HG03460 (cell line): ENCODE data around the gene PDZK1.
"Not testable (repeated sequence)": the region's sequence is repeated elsewhere in the genome, so short reads cannot be mapped to it uniquely, and the experiment has no call there.

Experiments
- ATAC-seq: cut with Tn5 transposase; IDR thresholded peaks from one replicate; pipeline ENCODE4 v1.9.1; 2021; ENCODE audit not compliant: unreplicated experiment

The PDZK1 gene

GRCh38 chr1:145707183-145707867, at the start of gene PDZK1:
Gene PDZK1, minus strand, starts transcription at chr1:145707368. Its CDS starts 19,347 bp downstream, at chr1:145688021.
- no peak for ATAC-seq

- no peak for ATAC-seq
These were observed 44.4 kb upstream of the PDZK1 start for GRCh38 chr1:145751491-145752037.

- no peak for ATAC-seq
These were observed 43.3 kb upstream of the PDZK1 start for GRCh38 chr1:145750426-145750825.

GRCh38 chr1:145747398-145748247, 40.5 kb upstream of the PDZK1 start:
- no peak for ATAC-seq

- ATAC-seq: no peak
These were observed 33.1 kb upstream of the PDZK1 start for GRCh38 chr1:145740269-145740668.

- ATAC-seq: no peak
These were observed 29.0 kb upstream of the PDZK1 start for GRCh38 chr1:145736191-145736590.

GRCh38 chr1:145730900-145731299, 23.7 kb upstream of the PDZK1 start:
- ATAC-seq: no peak

- no peak for ATAC-seq
These were observed 23.3 kb upstream of the PDZK1 start for GRCh38 chr1:145730467-145730866.

- no peak for ATAC-seq
These were observed 22.7 kb upstream of the PDZK1 start for GRCh38 chr1:145729666-145730436.

- ATAC-seq: no peak
These were observed 22.0 kb upstream of the PDZK1 start for GRCh38 chr1:145729196-145729595.

GRCh38 chr1:145726193-145726592, 19.0 kb upstream of the PDZK1 start:
- ATAC-seq: not testable (repeated sequence)

- ATAC-seq: no peak
These were observed 13.9 kb upstream of the PDZK1 start for GRCh38 chr1:145720878-145721671.

- no peak for ATAC-seq
These were observed 13.3 kb upstream of the PDZK1 start for GRCh38 chr1:145720556-145720877.

- ATAC-seq: no peak
These were observed 12.3 kb upstream of the PDZK1 start, which contains the start of gene CD160 for GRCh38 chr1:145719230-145720079. Gene CD160, plus strand, starts transcription at chr1:145719499. Its CDS starts 8,829 bp downstream, at chr1:145728328.

GRCh38 chr1:145718465-145718864, 11.3 kb upstream of the PDZK1 start:
- not testable (repeated sequence) for ATAC-seq

- ATAC-seq: no peak
These were observed 10.7 kb upstream of the PDZK1 start for GRCh38 chr1:145717833-145718232.

GRCh38 chr1:145716641-145717345, 9.6 kb upstream of the PDZK1 start:
- ATAC-seq: no peak

GRCh38 chr1:145714524-145715111, 7.5 kb upstream of the PDZK1 start:
- ATAC-seq: no peak
